Neural progenitor cell (in vitro differentiated cells): ENCODE data around the gene SNX27. TPM values are rescaled to one million over a fixed set of nuclear protein-coding genes. Genes with fewer than 3 reads are reported as not detected.

Experiments
- DNase-seq: peaks from one replicate; pipeline ENCODE4 v3.0.0-alpha.2; 2016; ENCODE audit warnings: low spot score
- H2AFZ ChIP-seq: fragments of 200-600 bp; sonication (generic); replicated peaks from 2 replicates; pipeline ENCODE4 v1.6.1; 2016; ENCODE audit warnings: antibody characterized with exemption
- H3F3A ChIP-seq: fragments of 200-600 bp; sonication (generic); 2 replicates; pipeline ENCODE4 v1.6.1; 2016; ENCODE audit warnings: antibody characterized with exemption, low read depth
- H3K27ac ChIP-seq: fragments of 200-600 bp; sonication (generic); 2 replicates; pipeline ENCODE4 v1.5.1; 2016; ENCODE audit warnings: mild to moderate bottlenecking
- H3K27me3 ChIP-seq: fragments of 200-600 bp; sonication (generic); 2 replicates; pipeline ENCODE4 v1.6.1; 2016; ENCODE audit warnings: mild to moderate bottlenecking, moderate library complexity
- H3K36me3 ChIP-seq: fragments of 200-600 bp; sonication (generic); 2 replicates; pipeline ENCODE4 v1.5.1; 2016
- H3K4me1 ChIP-seq: fragments of 200-600 bp; sonication (generic); 2 replicates; pipeline ENCODE4 v1.6.1; 2016; ENCODE audit warnings: mixed run types
- H3K4me2 ChIP-seq: fragments of 200-600 bp; sonication (generic); 2 replicates; pipeline ENCODE4 v1.6.1; 2016
- H3K4me3 ChIP-seq: fragments of 200-600 bp; sonication (generic); 2 replicates; pipeline ENCODE4 v1.5.1; 2016
- H3K79me2 ChIP-seq: fragments of 200-600 bp; sonication (generic); 2 replicates; pipeline ENCODE4 v1.6.1; 2016; ENCODE audit warnings: low read depth
- H3K9ac ChIP-seq: fragments of 200-600 bp; sonication (generic); 2 replicates; pipeline ENCODE4 v1.6.1; 2016
- H3K9me3 ChIP-seq: fragments of 200-600 bp; sonication (generic); 2 replicates; pipeline ENCODE4 v1.5.1; 2016; ENCODE audit warnings: low read depth
- H4K20me1 ChIP-seq: fragments of 200-600 bp; sonication (generic); 2 replicates; pipeline ENCODE4 v1.6.1; 2016; ENCODE audit warnings: low read depth
- H3K27ac Mint-ChIP-seq: 3 replicates; pipeline ENCODE4 v1.8.0; 2021; ENCODE audit warnings: mixed read lengths
- H3K27me3 Mint-ChIP-seq: 2 replicates; pipeline ENCODE4 v1.8.0; 2022; ENCODE audit warnings: low read depth, mild to moderate bottlenecking, inconsistent platforms, moderate library complexity, mixed read lengths; ENCODE audit not compliant: insufficient read depth
- H3K36me3 Mint-ChIP-seq: 3 replicates; pipeline ENCODE4 v1.8.0; 2021; ENCODE audit warnings: mixed read lengths
- H3K4me1 Mint-ChIP-seq: 3 replicates; pipeline ENCODE4 v1.8.0; 2021; ENCODE audit warnings: mixed read lengths
- H3K4me3 Mint-ChIP-seq: 3 replicates; pipeline ENCODE4 v1.8.0; 2021; ENCODE audit warnings: mild to moderate bottlenecking, moderate library complexity, mixed read lengths
- H3K9me3 Mint-ChIP-seq: 3 replicates; pipeline ENCODE4 v1.8.0; 2020; ENCODE audit warnings: mixed read lengths
- EZH2 ChIP-seq: fragments of 200-600 bp; sonication (generic); IDR thresholded peaks from 2 replicates; pipeline ENCODE4 v1.6.1; 2017; ENCODE audit warnings: antibody characterized with exemption, mild to moderate bottlenecking, moderate library complexity
- EZH2phosphoT487 ChIP-seq: fragments of 200-600 bp; sonication (generic); IDR thresholded peaks from 2 replicates; pipeline ENCODE4 v1.6.1; 2017; ENCODE audit warnings: antibody characterized with exemption
- total RNA-seq: library from RNA; depleted of rRNA; stranded (reverse); fragments of >200 nt; gene quantifications from 2 replicates; pipeline ENCODE4 v1.2.3, GENCODE V29; 2015; ENCODE audit warnings: low replicate concordance
- TF ChIP-seq, protein P1 (sequence below): fragments of 200-600 bp; sonication (generic); IDR thresholded peaks from 2 replicates; pipeline ENCODE4 v1.5.1; 2017; ENCODE audit warnings: antibody characterized with exemption, mild to moderate bottlenecking

The SNX27 gene
- total RNA-seq, 1 donor from 2014 or later, result 34.1 TPM

- peaks cover 100% of the 10 kb centered on the region for H3K79me2 ChIP-seq
- no peak overlapping the region for H3K4me2 ChIP-seq
- no peak overlapping the region for H3K27ac ChIP-seq
- H3K36me3 ChIP-seq, result no peaks in the 10 kb centered on the region
- no peaks in the 10 kb centered on the region for H3K9me3 ChIP-seq
- H3K36me3 Mint-ChIP-seq, result peaks cover 11% of the 10 kb centered on the region
- no peak overlapping the region for H3K4me3 Mint-ChIP-seq
- H3K4me3 ChIP-seq, result no peak overlapping the region
- DNase-seq, result no peak
- no peaks in the 10 kb centered on the region for H3K27me3 Mint-ChIP-seq
- no peaks in the 10 kb centered on the region for H3K27me3 ChIP-seq
- H2AFZ ChIP-seq, result no peak overlapping the region
- peaks cover 49% of the 10 kb centered on the region for H4K20me1 ChIP-seq
- peaks cover 3% of the 10 kb centered on the region for H3F3A ChIP-seq
- H3K9ac ChIP-seq, result no peak overlapping the region
- peaks cover 12% of the 10 kb centered on the region for H3K4me1 Mint-ChIP-seq
- no peak overlapping the region for H3K27ac Mint-ChIP-seq
- TF ChIP-seq, protein P1, sequence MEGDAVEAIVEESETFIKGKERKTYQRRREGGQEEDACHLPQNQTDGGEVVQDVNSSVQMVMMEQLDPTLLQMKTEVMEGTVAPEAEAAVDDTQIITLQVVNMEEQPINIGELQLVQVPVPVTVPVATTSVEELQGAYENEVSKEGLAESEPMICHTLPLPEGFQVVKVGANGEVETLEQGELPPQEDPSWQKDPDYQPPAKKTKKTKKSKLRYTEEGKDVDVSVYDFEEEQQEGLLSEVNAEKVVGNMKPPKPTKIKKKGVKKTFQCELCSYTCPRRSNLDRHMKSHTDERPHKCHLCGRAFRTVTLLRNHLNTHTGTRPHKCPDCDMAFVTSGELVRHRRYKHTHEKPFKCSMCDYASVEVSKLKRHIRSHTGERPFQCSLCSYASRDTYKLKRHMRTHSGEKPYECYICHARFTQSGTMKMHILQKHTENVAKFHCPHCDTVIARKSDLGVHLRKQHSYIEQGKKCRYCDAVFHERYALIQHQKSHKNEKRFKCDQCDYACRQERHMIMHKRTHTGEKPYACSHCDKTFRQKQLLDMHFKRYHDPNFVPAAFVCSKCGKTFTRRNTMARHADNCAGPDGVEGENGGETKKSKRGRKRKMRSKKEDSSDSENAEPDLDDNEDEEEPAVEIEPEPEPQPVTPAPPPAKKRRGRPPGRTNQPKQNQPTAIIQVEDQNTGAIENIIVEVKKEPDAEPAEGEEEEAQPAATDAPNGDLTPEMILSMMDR, result no peak
- TF ChIP-seq EZH2, result no peak
- TF ChIP-seq EZH2phosphoT487, result no peak
- H3K9me3 Mint-ChIP-seq, result peaks cover 2% of the 10 kb centered on the region
- peaks cover 8% of the 10 kb centered on the region for H3K4me1 ChIP-seq
These were observed 8.4 kb downstream of the SNX27 start for GRCh38 chr1:151620286-151620685.

DNA sequence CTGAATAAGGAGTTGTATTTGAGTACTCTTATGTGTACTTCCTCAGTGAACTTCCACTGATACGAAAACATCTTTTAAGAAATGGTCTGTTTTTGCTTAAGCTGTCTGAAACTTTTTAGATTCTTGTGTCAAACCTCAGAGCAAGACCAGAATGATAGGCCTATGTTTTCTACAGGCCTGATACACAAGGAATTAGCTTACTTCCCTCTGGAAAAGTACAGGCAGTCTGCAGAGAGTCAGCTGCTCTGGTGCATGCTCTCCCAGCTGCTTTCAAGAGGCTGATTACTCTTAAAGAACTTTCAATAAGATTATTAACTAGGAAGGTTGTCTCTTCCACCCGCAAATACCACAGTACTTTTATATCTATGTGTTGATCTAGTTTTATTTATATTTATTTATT is 9.5 kb downstream of the SNX27 start:
- Histone ChIP-seq H3F3A (peaks cover 3% of the 10 kb centered on the region), H3K27ac (no peak overlapping the region), H3K27me3 (no peaks in the 10 kb centered on the region), H3K4me1 (peaks cover 8% of the 10 kb centered on the region), H3K4me2 (no peak overlapping the region), H3K36me3 (no peaks in the 10 kb centered on the region), H3K4me3 (no peak overlapping the region), H3K79me2 (peaks cover 100% of the 10 kb centered on the region), H4K20me1 (peaks cover 39% of the 10 kb centered on the region), H3K9ac (no peak overlapping the region), H2AFZ (no peak overlapping the region), H3K9me3 (no peaks in the 10 kb centered on the region)
- peaks cover 11% of the 10 kb centered on the region for H3K36me3 Mint-ChIP-seq
- no peak for DNase-seq
- H3K9me3 Mint-ChIP-seq, result peaks cover 2% of the 10 kb centered on the region
- H3K27ac Mint-ChIP-seq, result no peak overlapping the region
- H3K4me1 Mint-ChIP-seq, result peaks cover 8% of the 10 kb centered on the region
- TF ChIP-seq, protein P1, result no peak
- no peak for TF ChIP-seq EZH2phosphoT487
- no peak for TF ChIP-seq EZH2
- H3K27me3 Mint-ChIP-seq, result no peaks in the 10 kb centered on the region
- no peak overlapping the region for H3K4me3 Mint-ChIP-seq

DNA sequence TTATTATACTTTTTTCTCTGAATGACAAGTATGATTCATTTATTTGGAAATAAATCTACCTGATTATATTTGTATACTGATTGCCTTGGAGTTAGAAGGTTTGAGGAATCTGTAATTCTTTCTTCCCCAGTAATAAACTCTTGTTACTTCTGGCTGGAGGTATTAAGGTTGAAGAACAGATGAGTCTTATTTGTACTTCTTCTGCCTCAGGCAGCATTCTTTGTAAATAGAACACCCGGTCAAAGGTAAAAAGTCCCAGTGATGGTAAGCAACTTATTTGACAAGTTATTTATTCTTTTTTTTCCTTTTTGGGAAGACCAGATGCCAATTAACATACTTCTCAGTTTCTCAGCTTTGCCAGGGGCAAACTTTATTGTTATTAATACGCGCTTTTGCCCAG is 12.9 kb downstream of the SNX27 start:
- no peak for TF ChIP-seq EZH2phosphoT487
- TF ChIP-seq, protein P1, result no peak
- TF ChIP-seq EZH2, result no peak
- H3K79me2 ChIP-seq, result peaks cover 95% of the 10 kb centered on the region
- no peaks in the 10 kb centered on the region for H3K27me3 ChIP-seq

More for the DNA sequence above, 12.9 kb downstream of the SNX27 start:
- H4K20me1 ChIP-seq, result peaks cover 14% of the 10 kb centered on the region
- H3K36me3 ChIP-seq, result no peaks in the 10 kb centered on the region
- no peaks in the 10 kb centered on the region for H3K9me3 ChIP-seq
- peaks cover 2% of the 10 kb centered on the region for H3K9me3 Mint-ChIP-seq
- peaks cover 1% of the 10 kb centered on the region for H3K4me1 ChIP-seq
- no peak overlapping the region for H2AFZ ChIP-seq
- no peak overlapping the region for H3K4me3 Mint-ChIP-seq
- H3K36me3 Mint-ChIP-seq, result peaks cover 18% of the 10 kb centered on the region
- H3K4me2 ChIP-seq, result no peak overlapping the region
- H3K4me3 ChIP-seq, result no peak overlapping the region
- H3K27ac ChIP-seq, result no peak overlapping the region
- H3K9ac ChIP-seq, result no peak overlapping the region
- H3K27me3 Mint-ChIP-seq, result no peaks in the 10 kb centered on the region
- DNase-seq, result no peak
- H3K4me1 Mint-ChIP-seq, result peaks cover 3% of the 10 kb centered on the region
- no peak overlapping the region for H3K27ac Mint-ChIP-seq
- peaks cover 3% of the 10 kb centered on the region for H3F3A ChIP-seq
